H1 (cell line): ENCODE data around the gene DPYSL4. TPM values are rescaled to one million over a fixed set of nuclear protein-coding genes. Genes with fewer than 3 reads are reported as not detected.

Source experiments
- CTCF ChIA-PET: fragments of 300-600 bp; sonication (Branson Sonifier 250); formaldehyde crosslinking; loops from one replicate; lab custom pipeline; 2021; ENCODE audit not compliant: partially characterized antibody; lab: Charles Lee
- POLR2A ChIA-PET: fragments of 300-600 bp; sonication (Branson Sonifier 250); formaldehyde crosslinking; loops from one replicate; lab custom pipeline; 2021; ENCODE audit warnings: inconsistent platforms; ENCODE audit not compliant: partially characterized antibody; lab: Charles Lee
- DNase-seq, 2 experiments: peaks; one replicate each; pipeline versions ENCODE4 v3.0.0 to v3.0.0-alpha.2; 2010 to 2022; ENCODE audit warnings: low spot score in 2 of 2, low read depth in 1 of 2, mixed read lengths in 1 of 2
- FAIRE-seq: peaks from 2 replicates; lab custom pipeline; 2011; peaks lifted over from hg19 to GRCh38; lab: Jason Lieb, UNC
- H2AFZ ChIP-seq: 2 replicates; pipeline ENCODE4 v1.8.1; 2012; ENCODE audit warnings: low read length, inconsistent platforms
- H2AK5ac ChIP-seq: 2 replicates; pipeline ENCODE4 v1.6.1; 2013; ENCODE audit warnings: low read depth, low read length
- H2BK120ac ChIP-seq: replicated peaks from 2 replicates; pipeline ENCODE3; 2013; ENCODE audit warnings: low read depth, low read length, inconsistent platforms
- H2BK12ac ChIP-seq: 2 replicates; pipeline ENCODE4 v1.6.1; 2013; ENCODE audit warnings: low read depth, low read length
- H2BK15ac ChIP-seq: 2 replicates; pipeline ENCODE4 v1.6.1; 2013; ENCODE audit warnings: low read length
- H2BK20ac ChIP-seq: 2 replicates; pipeline ENCODE4 v1.6.1; 2013; ENCODE audit warnings: low read length
- H2BK5ac ChIP-seq: 2 replicates; pipeline ENCODE4 v1.6.1; 2013; ENCODE audit warnings: low read depth, low read length
- H3K14ac ChIP-seq: 2 replicates; pipeline ENCODE4 v1.6.1; 2013; ENCODE audit warnings: inconsistent platforms; ENCODE audit not compliant: insufficient read length
- H3K18ac ChIP-seq: 2 replicates; pipeline ENCODE4 v1.6.1; 2013; ENCODE audit warnings: low read length; ENCODE audit errors: extremely low read depth
- H3K23ac ChIP-seq: 2 replicates; pipeline ENCODE4 v1.6.1; 2013; ENCODE audit warnings: inconsistent platforms; ENCODE audit not compliant: insufficient read length
- H3K23me2 ChIP-seq: 2 replicates; pipeline ENCODE4 v1.6.1; 2013; ENCODE audit warnings: low read depth, low read length
- H3K27ac ChIP-seq: 2 replicates; pipeline ENCODE4 v1.6.1; 2011; ENCODE audit warnings: low read depth, low read length, inconsistent platforms
- H3K27me3 ChIP-seq, 4 experiments: replicated peaks in 1 of 4; 1 replicate in 1 of 4; 2 replicates in 3 of 4; pipeline versions ENCODE4 v1.6.1 to v1.8.1; 2011 to 2013; ENCODE audit warnings: low read length in 3 of 4, mild to moderate bottlenecking in 3 of 4, inconsistent platforms in 2 of 4, mixed read lengths in 2 of 4, moderate library complexity in 1 of 4; ENCODE audit not compliant: control insufficient read depth in 3 of 4, insufficient read depth in 3 of 4; ENCODE audit errors: extremely low read depth in 1 of 4
- H3K36me3 ChIP-seq, 4 experiments: 2 replicates each; pipeline versions ENCODE4 v1.6.1 to v1.8.1; 2011 to 2013; ENCODE audit warnings: mild to moderate bottlenecking in 4 of 4, low read length in 3 of 4, moderate library complexity in 2 of 4, control low read depth in 1 of 4, inconsistent platforms in 1 of 4; ENCODE audit not compliant: insufficient read depth in 4 of 4, control insufficient read depth in 2 of 4
- H3K4ac ChIP-seq: replicated peaks from 2 replicates; pipeline ENCODE3; 2013; ENCODE audit warnings: low read length, low read depth, mixed read lengths, inconsistent platforms; ENCODE audit not compliant: insufficient read length
- H3K4me1 ChIP-seq, 4 experiments: replicated peaks in 1 of 4; 1 replicate in 1 of 4; 2 replicates in 3 of 4; pipeline versions ENCODE4 v1.6.1 to v1.8.1; 2011 to 2013; ENCODE audit warnings: low read length in 3 of 4, inconsistent platforms in 2 of 4, mixed read lengths in 1 of 4; ENCODE audit not compliant: insufficient read depth in 4 of 4, control insufficient read depth in 3 of 4
- H3K4me2 ChIP-seq, 2 experiments: 2 replicates each; pipeline versions ENCODE4 v1.6.1 to v1.8.1; 2011 to 2013; ENCODE audit warnings: low read depth in 2 of 2, low read length in 2 of 2, control low read depth in 1 of 2, inconsistent platforms in 1 of 2, mild to moderate bottlenecking in 1 of 2; ENCODE audit not compliant: insufficient read depth in 1 of 2
- H3K4me3 ChIP-seq, 4 experiments: fragments of 200-600, 300-600 bp in 1 of 4; sonication (generic), shearing (Covaris generic), sonication (Bioruptor Twin) in 1 of 4; 2 replicates each; pipeline versions ENCODE4 v1.5.1 to v1.8.1; 2011 to 2016; ENCODE audit warnings: low read length in 4 of 4, low read depth in 3 of 4, control low read depth in 2 of 4, inconsistent platforms in 2 of 4, mild to moderate bottlenecking in 2 of 4, mixed read lengths in 1 of 4, moderate library complexity in 1 of 4; ENCODE audit not compliant: insufficient read depth in 2 of 4; ENCODE audit errors: extremely low read depth in 1 of 4
- H3K56ac ChIP-seq: replicated peaks from 2 replicates; pipeline ENCODE3; 2013; ENCODE audit warnings: low read depth, mild to moderate bottlenecking, mixed read lengths, low read length, inconsistent platforms; ENCODE audit not compliant: insufficient read length
- H3K79me1 ChIP-seq: 2 replicates; pipeline ENCODE4 v1.6.1; 2013; ENCODE audit warnings: low read depth, low read length, control low read depth
- H3K79me2 ChIP-seq, 2 experiments: 2 replicates each; pipeline versions ENCODE4 v1.6.1 to v1.8.1; 2012 to 2013; ENCODE audit warnings: low read length in 2 of 2, mild to moderate bottlenecking in 2 of 2, inconsistent platforms in 1 of 2; ENCODE audit not compliant: insufficient read depth in 2 of 2, control insufficient read depth in 1 of 2
- H3K9ac ChIP-seq, 4 experiments: replicated peaks in 1 of 4; 1 replicate in 1 of 4; 2 replicates in 3 of 4; pipeline versions ENCODE4 v1.6.1 to v1.8.1; 2011 to 2013; ENCODE audit warnings: low read depth in 3 of 4, low read length in 3 of 4, control low read depth in 2 of 4, mild to moderate bottlenecking in 2 of 4, moderate library complexity in 2 of 4, inconsistent platforms in 1 of 4; ENCODE audit errors: extremely low read depth in 1 of 4
- H3K9me3 ChIP-seq, 2 experiments: 2 replicates each; pipeline versions ENCODE4 v1.6.1 to v1.8.1; 2012 to 2013; ENCODE audit warnings: mild to moderate bottlenecking in 2 of 2, moderate library complexity in 2 of 2, control low read depth in 1 of 2, inconsistent platforms in 1 of 2, low read depth in 1 of 2, low read length in 1 of 2, mixed read lengths in 1 of 2; ENCODE audit not compliant: insufficient read depth in 2 of 2
- H4K20me1 ChIP-seq, 2 experiments: replicated peaks in 1 of 2; 2 replicates each; pipeline versions ENCODE3 to v1.8.1; 2011 to 2013; ENCODE audit warnings: inconsistent platforms in 2 of 2, low read length in 2 of 2, mild to moderate bottlenecking in 1 of 2; ENCODE audit not compliant: insufficient read depth in 2 of 2, control insufficient read depth in 1 of 2
- H4K5ac ChIP-seq: 2 replicates; pipeline ENCODE4 v1.6.1; 2013; ENCODE audit warnings: low read length, low read depth, mixed read lengths, inconsistent platforms; ENCODE audit not compliant: insufficient read length
- H4K8ac ChIP-seq: 2 replicates; pipeline ENCODE4 v1.8.0; 2013; ENCODE audit warnings: mild to moderate bottlenecking, moderate library complexity, low read length, inconsistent platforms; ENCODE audit not compliant: insufficient read depth; ENCODE audit errors: extremely low read depth
- H4K91ac ChIP-seq: replicated peaks from 2 replicates; pipeline ENCODE3; 2013; ENCODE audit warnings: low read length, mixed read lengths, inconsistent platforms; ENCODE audit not compliant: insufficient read length
- BCL11A ChIP-seq, 2 experiments: IDR thresholded peaks; one replicate each; pipeline ENCODE4 v1.6.1; 2011; ENCODE audit warnings: low read depth in 2 of 2, low read length in 2 of 2, mild to moderate bottlenecking in 2 of 2
- HDAC6 ChIP-seq: IDR thresholded peaks from one replicate; pipeline ENCODE4 v1.7.1; 2012; ENCODE audit warnings: low read depth, mild to moderate bottlenecking, inconsistent platforms, low read length, moderate library complexity
- MAFK ChIP-seq: IDR thresholded peaks from 2 replicates; pipeline ENCODE4 v1.6.1; 2012; ENCODE audit warnings: low read depth, mild to moderate bottlenecking, improper control_type of control experiment, low read length
- RXRA ChIP-seq: IDR thresholded peaks from 2 replicates; pipeline ENCODE4 v1.6.1; 2011; ENCODE audit warnings: low read depth, mild to moderate bottlenecking, low read length, moderate library complexity; ENCODE audit not compliant: insufficient read depth
- WGBS, 2 experiments: shearing (Covaris generic) in 1 of 2; methylation state at CpG; one replicate each; pipeline versions ENCODE4 v1.1.6 to v1.1.7; 2013 to 2015; ENCODE audit warnings: low lambda C conversion rate in 2 of 2, mixed read lengths in 2 of 2, inconsistent platforms in 1 of 2, low coverage in 1 of 2, missing lambda C conversion rate in 1 of 2; ENCODE audit not compliant: insufficient replicate concordance in 2 of 2, insufficient coverage in 1 of 2, insufficient read length in 1 of 2; ENCODE audit errors: extremely low coverage in 1 of 2, missing lambda C conversion rate in 1 of 2; 5-methylcytosine and 5-hydroxymethylcytosine counted together
- polyA plus RNA-seq, 7 experiments: library from polyadenylated mRNA; depleted of rRNA in 3 of 7; stranded (reverse) in 5 of 7; unstranded in 2 of 7; fragments of >200 nt in 5 of 7; fragments of 200-250 nt in 2 of 7; gene quantifications; 1 replicate in 5 of 7; 2 replicates in 1 of 7; 4 replicates in 1 of 7; pipeline versions ENCODE4 v1.2.1 to v1.2.3, GENCODE V29; 2011 to 2013; ENCODE audit warnings: missing spikeins in 2 of 7, mixed read lengths in 2 of 7
- total RNA-seq: library from RNA; stranded (reverse); fragmentation: NEBNext Ultra II Directional; extraction: Animal tissue kit (Norgen Biotek cat#: 25700); gene quantifications from 2 replicates; pipeline ENCODE4 v1.2.1, GENCODE V29; 2021

The DPYSL4 gene
- total and polyA plus RNA-seq, 2 of the 8 experiments (the other 6 are each of a cell fraction or from before 2014, with no cell fraction given) = 12.9 to 15.2 TPM

- no peaks in the 10 kb centered on the region for H3K79me1 ChIP-seq
- H4K91ac ChIP-seq = no peak overlapping the region
- DNase-seq = no peak
- no peaks in the 10 kb centered on the region for H3K79me2 ChIP-seq
- FAIRE-seq = no peak
- no peak overlapping the region for H3K18ac ChIP-seq
- H2BK15ac ChIP-seq = 0 out of 2 replicates have a peak overlapping the region, but pooled peaks have one; percentile 81
- H3K14ac ChIP-seq = no peak overlapping the region
- H3K56ac ChIP-seq = no peak overlapping the region
- no peak overlapping the region for H3K27ac ChIP-seq
- no peaks in the 10 kb centered on the region; a peak in 1 of 7 replicates for H3K27me3 ChIP-seq
- no peak overlapping the region for H2BK5ac ChIP-seq
- H2AFZ ChIP-seq = no peak overlapping the region
- peaks cover 0 to 17% (median 12%) of the 10 kb centered on the region in 4 experiments; a peak in 6 of 7 replicates for H3K4me1 ChIP-seq
- no peaks in the 10 kb centered on the region for H3K9me3 ChIP-seq
- no peaks in the 10 kb centered on the region for H4K20me1 ChIP-seq
- H2BK120ac ChIP-seq = no peak overlapping the region
- WGBS, 2 experiments = 81% methylated on average over 17 of the region's 17 CpGs; no CpG with 5 or more reads in 1 of the 2 experiments
- H3K23ac ChIP-seq = no peak overlapping the region
- H4K8ac ChIP-seq = no peak overlapping the region; the same call in 1 of the 2 replicates
- H3K4me3 ChIP-seq = no peak overlapping the region
- CTCF ChIA-PET = interaction anchor here (0.6 to 2.3 kb wide), 4 partner anchors 12 to 158 kb away, joined by 3 to 9 read pairs (median 4); no protein-coding TSS in a partner anchor
- no peaks in the 10 kb centered on the region for H3K36me3 ChIP-seq
- H4K5ac ChIP-seq = no peak overlapping the region
- POLR2A ChIA-PET = interaction anchor here (1.1 kb wide), 1 partner anchor 12 kb away, joined by 4 read pairs; no protein-coding TSS in a partner anchor
- H3K4me2 ChIP-seq = peak overlapping the region; percentile 49 to 56; a peak in 1 of 4 replicates
- H2BK12ac ChIP-seq = peak overlapping the region; percentile 29; the same call in 1 of the 2 replicates
- H2BK20ac ChIP-seq = no peak overlapping the region
- no peak overlapping the region for H3K9ac ChIP-seq
- H3K4ac ChIP-seq = no peak overlapping the region
- H3K23me2 ChIP-seq = peaks cover 4% of the 10 kb centered on the region; the same call in 1 of the 2 replicates
- H2AK5ac ChIP-seq = no peak overlapping the region; the same call in 1 of the 2 replicates
- TF ChIP-seq MAFK (no peak), HDAC6 (no peak), RXRA (no peak), BCL11A (IDR thresholded peaks at IDR 0.05; ENCODE audit: low read depth in 2 of 2, low read length in 2 of 2) (no peak)
Measured at GRCh38 chr10:132163826-132164515, 22.8 kb upstream of the DPYSL4 start.
